Liver (tissue), 3 donors: Measurements from ENCODE around the gene NKAIN1.

Experiments used
- FOXA1 ChIP-seq: IDR thresholded peaks from 2 replicates; pipeline ENCODE4 v1.6.1; 2016; ENCODE audit warnings: antibody characterized with exemption
- GABPA ChIP-seq, 2 donors: IDR thresholded peaks in 1 of 2; conservative IDR thresholded peaks in 1 of 2; 2 replicates each; pipeline ENCODE4 v1.6.1; 2016; ENCODE audit warnings: antibody characterized with exemption in 2 of 2, mild to moderate bottlenecking in 1 of 2, moderate library complexity in 1 of 2
- SP1 ChIP-seq: IDR thresholded peaks from 2 replicates; pipeline ENCODE4 v1.6.1; 2018; ENCODE audit warnings: antibody characterized with exemption, mild to moderate bottlenecking
- TF ChIP-seq, protein P1 (sequence below): fragments of 150-350 bp; IDR thresholded peaks from 2 replicates; pipeline ENCODE4 v1.5.1; 2017; ENCODE audit warnings: improper control_type of control experiment, low read depth, low read length; ENCODE audit not compliant: missing input control
- TF ChIP-seq, protein P2 (sequence below): IDR thresholded peaks from 2 replicates; pipeline ENCODE4 v1.6.1; 2016; ENCODE audit warnings: antibody characterized with exemption
- TF ChIP-seq, protein P3 (sequence below): IDR thresholded peaks from 2 replicates; pipeline ENCODE4 v1.6.1; 2016; ENCODE audit warnings: antibody characterized with exemption, mild to moderate bottlenecking
- TF ChIP-seq, protein P4 (sequence below): IDR thresholded peaks from 2 replicates; pipeline ENCODE4 v1.6.1; 2016; ENCODE audit warnings: antibody characterized with exemption
- donor health status: healthy.
- donor health status: healthy.

DNA sequence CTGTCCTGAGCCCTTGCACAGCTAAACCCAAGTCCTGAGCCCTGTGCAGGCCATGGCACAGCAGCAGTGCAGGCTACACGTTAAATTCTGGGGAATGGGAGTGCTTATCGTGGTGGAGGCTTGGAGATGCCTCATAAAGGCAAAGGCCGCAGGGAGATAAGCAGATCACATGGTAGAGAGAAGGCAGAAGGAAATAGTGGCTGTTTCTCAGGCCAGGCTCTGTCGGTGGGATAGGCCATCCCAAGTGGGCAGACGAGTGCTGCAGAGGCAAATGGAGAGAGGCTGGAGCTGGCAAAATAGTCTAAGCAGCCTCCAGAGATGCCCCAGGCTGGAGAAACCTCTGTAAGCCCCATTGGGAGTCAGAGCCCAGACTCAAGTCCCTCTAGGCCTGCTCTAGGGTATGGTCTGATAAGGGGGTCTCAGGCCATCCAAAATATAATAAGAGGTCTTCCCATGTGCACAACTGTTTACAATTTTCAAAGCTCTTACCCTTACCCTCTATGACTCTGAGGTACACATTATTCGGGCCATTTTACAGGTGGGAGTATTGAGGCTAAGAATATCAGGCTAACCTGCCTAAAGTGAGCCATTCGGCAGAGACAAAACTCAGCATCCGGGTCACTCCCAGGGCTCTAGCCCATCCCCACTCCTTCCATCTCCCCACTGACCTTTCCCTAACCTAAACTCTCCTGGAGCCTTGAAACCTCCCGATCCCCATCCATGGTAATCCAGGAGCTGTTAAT is 79.6 kb downstream of the NKAIN1 start:
- TF ChIP-seq, protein P1, sequence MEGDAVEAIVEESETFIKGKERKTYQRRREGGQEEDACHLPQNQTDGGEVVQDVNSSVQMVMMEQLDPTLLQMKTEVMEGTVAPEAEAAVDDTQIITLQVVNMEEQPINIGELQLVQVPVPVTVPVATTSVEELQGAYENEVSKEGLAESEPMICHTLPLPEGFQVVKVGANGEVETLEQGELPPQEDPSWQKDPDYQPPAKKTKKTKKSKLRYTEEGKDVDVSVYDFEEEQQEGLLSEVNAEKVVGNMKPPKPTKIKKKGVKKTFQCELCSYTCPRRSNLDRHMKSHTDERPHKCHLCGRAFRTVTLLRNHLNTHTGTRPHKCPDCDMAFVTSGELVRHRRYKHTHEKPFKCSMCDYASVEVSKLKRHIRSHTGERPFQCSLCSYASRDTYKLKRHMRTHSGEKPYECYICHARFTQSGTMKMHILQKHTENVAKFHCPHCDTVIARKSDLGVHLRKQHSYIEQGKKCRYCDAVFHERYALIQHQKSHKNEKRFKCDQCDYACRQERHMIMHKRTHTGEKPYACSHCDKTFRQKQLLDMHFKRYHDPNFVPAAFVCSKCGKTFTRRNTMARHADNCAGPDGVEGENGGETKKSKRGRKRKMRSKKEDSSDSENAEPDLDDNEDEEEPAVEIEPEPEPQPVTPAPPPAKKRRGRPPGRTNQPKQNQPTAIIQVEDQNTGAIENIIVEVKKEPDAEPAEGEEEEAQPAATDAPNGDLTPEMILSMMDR = no peak
- TF ChIP-seq, protein P2, sequence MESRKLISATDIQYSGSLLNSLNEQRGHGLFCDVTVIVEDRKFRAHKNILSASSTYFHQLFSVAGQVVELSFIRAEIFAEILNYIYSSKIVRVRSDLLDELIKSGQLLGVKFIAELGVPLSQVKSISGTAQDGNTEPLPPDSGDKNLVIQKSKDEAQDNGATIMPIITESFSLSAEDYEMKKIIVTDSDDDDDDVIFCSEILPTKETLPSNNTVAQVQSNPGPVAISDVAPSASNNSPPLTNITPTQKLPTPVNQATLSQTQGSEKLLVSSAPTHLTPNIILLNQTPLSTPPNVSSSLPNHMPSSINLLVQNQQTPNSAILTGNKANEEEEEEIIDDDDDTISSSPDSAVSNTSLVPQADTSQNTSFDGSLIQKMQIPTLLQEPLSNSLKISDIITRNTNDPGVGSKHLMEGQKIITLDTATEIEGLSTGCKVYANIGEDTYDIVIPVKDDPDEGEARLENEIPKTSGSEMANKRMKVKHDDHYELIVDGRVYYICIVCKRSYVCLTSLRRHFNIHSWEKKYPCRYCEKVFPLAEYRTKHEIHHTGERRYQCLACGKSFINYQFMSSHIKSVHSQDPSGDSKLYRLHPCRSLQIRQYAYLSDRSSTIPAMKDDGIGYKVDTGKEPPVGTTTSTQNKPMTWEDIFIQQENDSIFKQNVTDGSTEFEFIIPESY = no peak
- TF ChIP-seq, protein P3, sequence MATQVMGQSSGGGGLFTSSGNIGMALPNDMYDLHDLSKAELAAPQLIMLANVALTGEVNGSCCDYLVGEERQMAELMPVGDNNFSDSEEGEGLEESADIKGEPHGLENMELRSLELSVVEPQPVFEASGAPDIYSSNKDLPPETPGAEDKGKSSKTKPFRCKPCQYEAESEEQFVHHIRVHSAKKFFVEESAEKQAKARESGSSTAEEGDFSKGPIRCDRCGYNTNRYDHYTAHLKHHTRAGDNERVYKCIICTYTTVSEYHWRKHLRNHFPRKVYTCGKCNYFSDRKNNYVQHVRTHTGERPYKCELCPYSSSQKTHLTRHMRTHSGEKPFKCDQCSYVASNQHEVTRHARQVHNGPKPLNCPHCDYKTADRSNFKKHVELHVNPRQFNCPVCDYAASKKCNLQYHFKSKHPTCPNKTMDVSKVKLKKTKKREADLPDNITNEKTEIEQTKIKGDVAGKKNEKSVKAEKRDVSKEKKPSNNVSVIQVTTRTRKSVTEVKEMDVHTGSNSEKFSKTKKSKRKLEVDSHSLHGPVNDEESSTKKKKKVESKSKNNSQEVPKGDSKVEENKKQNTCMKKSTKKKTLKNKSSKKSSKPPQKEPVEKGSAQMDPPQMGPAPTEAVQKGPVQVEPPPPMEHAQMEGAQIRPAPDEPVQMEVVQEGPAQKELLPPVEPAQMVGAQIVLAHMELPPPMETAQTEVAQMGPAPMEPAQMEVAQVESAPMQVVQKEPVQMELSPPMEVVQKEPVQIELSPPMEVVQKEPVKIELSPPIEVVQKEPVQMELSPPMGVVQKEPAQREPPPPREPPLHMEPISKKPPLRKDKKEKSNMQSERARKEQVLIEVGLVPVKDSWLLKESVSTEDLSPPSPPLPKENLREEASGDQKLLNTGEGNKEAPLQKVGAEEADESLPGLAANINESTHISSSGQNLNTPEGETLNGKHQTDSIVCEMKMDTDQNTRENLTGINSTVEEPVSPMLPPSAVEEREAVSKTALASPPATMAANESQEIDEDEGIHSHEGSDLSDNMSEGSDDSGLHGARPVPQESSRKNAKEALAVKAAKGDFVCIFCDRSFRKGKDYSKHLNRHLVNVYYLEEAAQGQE = no peak
- no peak for TF ChIP-seq GABPA (IDR thresholded peaks at IDR 0.05 in 1 of 2, conservative IDR thresholded peaks at IDR 0.05 in 1 of 2)
- TF ChIP-seq FOXA1 = no peak
- TF ChIP-seq, protein P4, sequence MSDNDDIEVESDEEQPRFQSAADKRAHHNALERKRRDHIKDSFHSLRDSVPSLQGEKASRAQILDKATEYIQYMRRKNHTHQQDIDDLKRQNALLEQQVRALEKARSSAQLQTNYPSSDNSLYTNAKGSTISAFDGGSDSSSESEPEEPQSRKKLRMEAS = no peak
- no peak for TF ChIP-seq SP1
